GM12878 (cell line): Measurements from ENCODE around the gene GRIK2. TPM values are rescaled to one million over a fixed set of nuclear protein-coding genes. Genes with fewer than 3 reads are reported as not detected.

Source experiments
- ATAC-seq: fragments of 200-7000 bp; cut with Tn5 transposase; 3 replicates; pipeline ENCODE4 v1.9.1; 2020; ENCODE audit warnings: mild to moderate bottlenecking, moderate library complexity
- BruUV-seq: library from RNA; stranded (reverse); fragments of 400-500 nt; replicated peaks from 2 replicates; lab custom pipeline; 2021; lab: Mats Ljungman, UMichigan
- CTCF ChIA-PET: fragments of 300-600 bp; sonication (Branson Sonifier 250); formaldehyde crosslinking; extraction: SDS; loops from one replicate; lab custom pipeline; 2021; ENCODE audit warnings: inconsistent platforms; lab: Yijun Ruan, JAX
- POLR2A ChIA-PET: fragments of 350-600 bp; formaldehyde crosslinking; extraction: SDS; loops from one replicate; lab custom pipeline; 2021; ENCODE audit warnings: inconsistent platforms; lab: Charles Lee
- RAD21 ChIA-PET: fragments of 300-600 bp; sonication (Branson Sonifier 250); formaldehyde crosslinking; loops from one replicate; lab custom pipeline; 2023; ENCODE audit warnings: antibody characterized with exemption; ENCODE audit not compliant: unreplicated experiment; lab: Charles Lee
- SMC1A ChIA-PET: fragments of 300-600 bp; sonication (Branson Sonifier 250); formaldehyde crosslinking; loops from one replicate; lab custom pipeline; 2023; ENCODE audit not compliant: unreplicated experiment, uncharacterized antibody; lab: Charles Lee
- DNase-seq: peaks from one replicate; pipeline ENCODE4 v3.0.0-alpha.2; 2011; ENCODE audit warnings: low read depth, low spot score
- FAIRE-seq: peaks from 3 replicates; lab custom pipeline; 2011; peaks lifted over from hg19 to GRCh38; lab: Jason Lieb, UNC
- H2AFZ ChIP-seq: 2 replicates; pipeline ENCODE4 v1.6.0; 2011; ENCODE audit warnings: low read depth, low read length, control low read depth; ENCODE audit not compliant: control insufficient read depth
- H3K27ac ChIP-seq: 2 replicates; pipeline ENCODE4 v1.5.1; 2011; ENCODE audit warnings: control low read depth; ENCODE audit not compliant: control insufficient read depth, insufficient read depth
- H3K27me3 ChIP-seq, 2 experiments: replicated peaks in 1 of 2; 2 replicates each; pipeline versions ENCODE4 v1.6.0 to v1.6.1; 2011; ENCODE audit warnings: low read length in 1 of 2; ENCODE audit not compliant: control insufficient read depth in 2 of 2, insufficient read depth in 2 of 2
- H3K36me3 ChIP-seq, 2 experiments: 2 replicates each; pipeline ENCODE4 v1.5.1; 2011; ENCODE audit warnings: low read length in 1 of 2; ENCODE audit not compliant: control insufficient read depth in 2 of 2, insufficient read depth in 2 of 2
- H3K4me1 ChIP-seq: 2 replicates; pipeline ENCODE4 v1.6.1; 2011; ENCODE audit warnings: mild to moderate bottlenecking, low read length, moderate library complexity, mixed read lengths; ENCODE audit not compliant: control insufficient read depth, insufficient read depth
- H3K4me2 ChIP-seq: 2 replicates; pipeline ENCODE4 v1.6.0; 2011; ENCODE audit warnings: control low read depth; ENCODE audit not compliant: control insufficient read depth, insufficient read depth
- H3K4me3 ChIP-seq: fragments of 200-600 bp; sonication (generic); 2 replicates; pipeline ENCODE4 v1.5.1; 2016
- H3K79me2 ChIP-seq: 2 replicates; pipeline ENCODE4 v1.6.0; 2011; ENCODE audit warnings: low read length; ENCODE audit not compliant: control insufficient read depth, insufficient read depth
- H3K9ac ChIP-seq: 2 replicates; pipeline ENCODE4 v1.8.0; 2011; ENCODE audit warnings: low read length, control low read depth, mixed read lengths; ENCODE audit not compliant: control insufficient read depth, insufficient read depth
- H3K9me3 ChIP-seq: replicated peaks from 3 replicates; pipeline ENCODE4 v1.5.1; 2011; ENCODE audit warnings: mild to moderate bottlenecking, low read length; ENCODE audit not compliant: control insufficient read depth, insufficient read depth
- H4K20me1 ChIP-seq: 2 replicates; pipeline ENCODE4 v1.6.0; 2011; ENCODE audit not compliant: control insufficient read depth, insufficient read depth
- ATF2 ChIP-seq: IDR thresholded peaks from 2 replicates; pipeline ENCODE4 v1.6.1; 2012; ENCODE audit warnings: low read length, inconsistent platforms
- ATF7 ChIP-seq: fragments of 450-650 bp; IDR thresholded peaks from 2 replicates; pipeline ENCODE4 v1.6.1; 2016; ENCODE audit warnings: low read depth, mild to moderate bottlenecking
- BHLHE40 ChIP-seq, 2 experiments: fragments of 450-650 bp in 1 of 2; IDR thresholded peaks; 2 replicates each; pipeline ENCODE4 v1.6.1; 2011 to 2017; ENCODE audit warnings: low read depth in 2 of 2, borderline replicate concordance in 1 of 2, improper control_type of control experiment in 1 of 2, low read length in 1 of 2, mild to moderate bottlenecking in 1 of 2
- E2F4 ChIP-seq: IDR thresholded peaks from 2 replicates; pipeline ENCODE4 v1.6.1; 2012; ENCODE audit warnings: low read depth, low read length, improper control_type of control experiment
- EED ChIP-seq: sonication (generic); IDR thresholded peaks from 2 replicates; pipeline ENCODE4 v1.6.1; 2016; ENCODE audit warnings: antibody characterized with exemption, low read depth
- FOXK2 ChIP-seq: fragments of 450-650 bp; IDR thresholded peaks from 2 replicates; pipeline ENCODE4 v1.6.1; 2017; ENCODE audit warnings: mild to moderate bottlenecking, moderate library complexity
- IRF3 ChIP-seq: fragments of 450-650 bp; IDR thresholded peaks from 2 replicates; pipeline ENCODE4 v1.6.1; 2014; ENCODE audit warnings: mild to moderate bottlenecking
- MTA2 ChIP-seq: fragments of 450-650 bp; IDR thresholded peaks from 2 replicates; pipeline ENCODE4 v1.6.1; 2016; ENCODE audit warnings: low read depth, mild to moderate bottlenecking, moderate library complexity
- MYB ChIP-seq: fragments of 150-350 bp; IDR thresholded peaks from 2 replicates; pipeline ENCODE4 v1.6.1; 2014; ENCODE audit warnings: mild to moderate bottlenecking, low read depth, low read length, borderline replicate concordance
- POLR2AphosphoS5 ChIP-seq: IDR thresholded peaks from 2 replicates; pipeline ENCODE4 v1.6.1; 2011; ENCODE audit warnings: mild to moderate bottlenecking, low read length, inconsistent platforms
- SIN3A ChIP-seq: IDR thresholded peaks from 2 replicates; pipeline ENCODE4 v1.6.1; 2012; ENCODE audit warnings: low read depth, low read length, improper control_type of control experiment
- SMARCA5 ChIP-seq: fragments of 450-650 bp; IDR thresholded peaks from 2 replicates; pipeline ENCODE4 v1.6.1; 2017; ENCODE audit warnings: mild to moderate bottlenecking
- SPI1 ChIP-seq: IDR thresholded peaks from 2 replicates; pipeline ENCODE4 v1.6.1; 2011; ENCODE audit warnings: low read depth, mild to moderate bottlenecking, low read length, moderate library complexity, borderline replicate concordance; ENCODE audit not compliant: insufficient read depth
- ZBTB4 ChIP-seq: fragments of 450-650 bp; formaldehyde crosslinking; IDR thresholded peaks from 2 replicates; pipeline ENCODE4 v1.4.0; 2022; ENCODE audit warnings: mild to moderate bottlenecking, moderate library complexity
- ZNF687 ChIP-seq: fragments of 450-650 bp; IDR thresholded peaks from 2 replicates; pipeline ENCODE4 v1.6.1; 2017; ENCODE audit warnings: mild to moderate bottlenecking, moderate library complexity
- WGBS: methylation state at CpG from one replicate; pipeline ENCODE4 v1.1.6; 2016; ENCODE audit warnings: low lambda C conversion rate; ENCODE audit not compliant: insufficient replicate concordance, insufficient coverage; ENCODE audit errors: missing lambda C conversion rate; 5-methylcytosine and 5-hydroxymethylcytosine counted together
- in situ Hi-C: fragments of 300-500 bp; cut with MboI; formaldehyde crosslinking; loops from 9 replicates; pipeline ENCODE4 v1.14.3; 2018; ENCODE audit warnings: mixed read lengths
- intact Hi-C: fragments of 100-400 bp; cut with micrococcal nuclease; formaldehyde crosslinking; loops from one replicate; pipeline ENCODE4 v1.14.2; 2022; ENCODE audit not compliant: unreplicated experiment
- polyA plus RNA-seq, 11 experiments: library from polyadenylated mRNA; depleted of rRNA in 4 of 11; unstranded in 6 of 11; stranded (reverse) in 5 of 11; fragments of >200 nt; fragmentation: Nextera tagmentation in 4 of 11; fragmentation: Illumina TruSeq in 1 of 11; extraction: Ambion mirVana in 4 of 11; extraction: Trizol in 1 of 11; gene quantifications; 1 replicate in 1 of 11; 2 replicates in 10 of 11; pipeline versions ENCODE4 v1.2.1 to v1.2.3, GENCODE V29; 2011 to 2016; ENCODE audit warnings: inconsistent platforms in 2 of 11, missing spikeins in 2 of 11, low read depth in 1 of 11
- total RNA-seq, 4 experiments: library from RNA; depleted of rRNA in 3 of 4; stranded (reverse); fragments of >200 nt in 3 of 4; fragmentation: Illumina TruSeq in 1 of 4; extraction: Trizol in 1 of 4; gene quantifications; 2 replicates each; pipeline versions ENCODE4 v1.2.1 to v1.2.3, GENCODE V29; 2013 to 2021

Gene GRIK2
- total and polyA plus RNA-seq, 10 of the 15 experiments (the other 5 are each of a cell fraction or from before 2014, with no cell fraction given), result not detected

GRCh38 chr6:101486726-101487125 is 93.2 kb downstream of the GRIK2 start:
- Histone ChIP-seq H3K79me2 (no peaks in the 10 kb centered on the region), H3K4me3 (no peak overlapping the region), H3K36me3 (no peaks in the 10 kb centered on the region), H3K27me3 (no peaks in the 10 kb centered on the region), H3K9ac (no peak overlapping the region), H3K4me1 (no peaks in the 10 kb centered on the region), H2AFZ (no peak overlapping the region), H3K4me2 (no peak overlapping the region), H3K9me3 (no peaks in the 10 kb centered on the region), H3K27ac (no peak overlapping the region), H4K20me1 (no peaks in the 10 kb centered on the region)
- POLR2A ChIA-PET, result no interaction called here
- intact Hi-C loops, result no loop called here
- no TSS peak for BruUV-seq
- FAIRE-seq, result no peak
- WGBS, result 25% methylated on average over 3 of the region's 3 CpGs
- RAD21 ChIA-PET, result no interaction called here
- in situ Hi-C loops, result no loop called here
- no peak for ATAC-seq
- DNase-seq, result no peak
- SMC1A ChIA-PET, result no interaction called here
- CTCF ChIA-PET, result no interaction called here
- TF ChIP-seq FOXK2, result no peak
- TF ChIP-seq ZNF687, result no peak
- TF ChIP-seq IRF3, result no peak
- no peak for TF ChIP-seq ZBTB4
- no peak for TF ChIP-seq ATF2
- no peak for TF ChIP-seq POLR2AphosphoS5
- TF ChIP-seq BHLHE40 (IDR thresholded peaks at IDR 0.05; ENCODE audit: borderline replicate concordance in 1 of 2, low read depth in 2 of 2, low read length in 1 of 2), result no peak
- no peak for TF ChIP-seq SIN3A
- no peak for TF ChIP-seq SMARCA5
- no peak for TF ChIP-seq E2F4
- TF ChIP-seq EED, result no peak
- no peak for TF ChIP-seq ATF7
- no peak for TF ChIP-seq MTA2
- TF ChIP-seq MYB, result no peak
- TF ChIP-seq SPI1, result no peak
